Stimulated activated naive CD4-positive, alpha-beta T cell (primary cell): Measurements from ENCODE around the gene MECP2.
"Not testable (repeated sequence)": the region's sequence is repeated elsewhere in the genome, so short reads cannot be mapped to it uniquely, and the experiment has no call there.

ENCODE experiments used
- DNase-seq, 6 experiments: peaks; one replicate each; lab custom pipeline; 2025; lab: John Stamatoyannopoulos, UW

MECP2 gene

GRCh38 chrX:154017766-154018517 lies 79.6 kb downstream of the MECP2 start:
- DNase-seq, result no peak

- no peak for DNase-seq
Measured at GRCh38 chrX:154016366-154017076, 81.0 kb downstream of the MECP2 start.

- DNase-seq, result no peak
Measured at GRCh38 chrX:154015581-154016264, 81.8 kb downstream of the MECP2 start.

GRCh38 chrX:154014429-154015380 lies 82.8 kb downstream of the MECP2 start:
- no peak for DNase-seq

GRCh38 chrX:154013614-154014360 lies 83.7 kb downstream of the MECP2 start:
- DNase-seq, result peak; percentile 9 to 61 (median 44)

- DNase-seq, result no peak
Measured at GRCh38 chrX:154013001-154013421, 84.5 kb downstream of the MECP2 start.

GRCh38 chrX:154012336-154012991 lies 85.1 kb downstream of the MECP2 start:
- DNase-seq, result no peak

GRCh38 chrX:154011376-154012335 lies 85.9 kb downstream of the MECP2 start:
- DNase-seq, result no peak

- DNase-seq, result no peak
Measured at GRCh38 chrX:154010330-154011087, 87.0 kb downstream of the MECP2 start.

- DNase-seq, result no peak
Measured at GRCh38 chrX:154008521-154008920, 89.0 kb downstream of the MECP2 start.

GRCh38 chrX:154006947-154007346 lies 90.6 kb downstream of the MECP2 start:
- DNase-seq, result no peak

GRCh38 chrX:154004315-154004714 lies 93.2 kb downstream of the MECP2 start:
- no peak for DNase-seq

- peak in 1 of 6 experiments; percentile 6 for DNase-seq
Measured at GRCh38 chrX:154002215-154002719, 95.2 kb downstream of the MECP2 start.

GRCh38 chrX:154000051-154000450 lies 97.5 kb downstream of the MECP2 start:
- no peak for DNase-seq

- no peak for DNase-seq
Measured at GRCh38 chrX:153999359-154000037, 98.0 kb downstream of the MECP2 start.

GRCh38 chrX:153995504-153995903 lies 102.0 kb downstream of the MECP2 start:
- no peak for DNase-seq

GRCh38 chrX:153994398-153994797 lies 103.1 kb downstream of the MECP2 start:
- not testable (repeated sequence) for DNase-seq

GRCh38 chrX:153993978-153994377 lies 103.5 kb downstream of the MECP2 start:
- no peak for DNase-seq
